Esophagus squamous epithelium (tissue), 4 donors: Measurements from ENCODE around the gene EEIG1.

Source experiments
- POLR2A ChIP-seq, 4 donors: fragments of 450-650 bp; IDR thresholded peaks; one replicate each; pipeline ENCODE4 v1.6.1; 2017; ENCODE audit warnings: antibody characterized with exemption in 4 of 4, mild to moderate bottlenecking in 4 of 4, moderate library complexity in 3 of 4
- TF ChIP-seq, protein P1 (sequence below), 6 experiments: fragments of 450-650 bp in 4 of 6; fragments of 200-600 bp in 2 of 6; sonication (generic) in 2 of 6; IDR thresholded peaks; one replicate each; pipeline ENCODE4 v1.5.1; 2016 to 2019; ENCODE audit warnings: antibody characterized with exemption in 6 of 6, mild to moderate bottlenecking in 4 of 6, moderate library complexity in 4 of 6

DNA sequence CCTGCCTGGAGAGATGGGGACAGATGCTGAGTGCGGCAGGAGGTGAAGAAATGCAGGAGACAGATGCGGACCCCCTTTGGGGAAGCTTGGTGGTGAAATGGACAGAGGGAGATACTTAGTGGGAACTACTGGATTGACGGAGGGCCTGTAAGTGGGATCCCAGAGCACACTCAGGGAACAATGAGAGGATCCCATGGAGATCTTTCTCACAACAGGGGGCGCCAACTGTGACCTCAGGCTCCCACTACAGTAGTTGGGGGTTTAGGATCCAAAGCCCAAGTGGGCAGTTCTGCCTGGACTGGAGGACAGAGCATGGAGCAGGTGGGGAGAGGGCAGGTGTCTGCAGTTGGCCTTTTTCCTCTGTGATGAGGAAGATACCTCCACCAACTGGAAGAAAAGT is 46.5 kb downstream of the EEIG1 start:
- TF ChIP-seq, protein P1, sequence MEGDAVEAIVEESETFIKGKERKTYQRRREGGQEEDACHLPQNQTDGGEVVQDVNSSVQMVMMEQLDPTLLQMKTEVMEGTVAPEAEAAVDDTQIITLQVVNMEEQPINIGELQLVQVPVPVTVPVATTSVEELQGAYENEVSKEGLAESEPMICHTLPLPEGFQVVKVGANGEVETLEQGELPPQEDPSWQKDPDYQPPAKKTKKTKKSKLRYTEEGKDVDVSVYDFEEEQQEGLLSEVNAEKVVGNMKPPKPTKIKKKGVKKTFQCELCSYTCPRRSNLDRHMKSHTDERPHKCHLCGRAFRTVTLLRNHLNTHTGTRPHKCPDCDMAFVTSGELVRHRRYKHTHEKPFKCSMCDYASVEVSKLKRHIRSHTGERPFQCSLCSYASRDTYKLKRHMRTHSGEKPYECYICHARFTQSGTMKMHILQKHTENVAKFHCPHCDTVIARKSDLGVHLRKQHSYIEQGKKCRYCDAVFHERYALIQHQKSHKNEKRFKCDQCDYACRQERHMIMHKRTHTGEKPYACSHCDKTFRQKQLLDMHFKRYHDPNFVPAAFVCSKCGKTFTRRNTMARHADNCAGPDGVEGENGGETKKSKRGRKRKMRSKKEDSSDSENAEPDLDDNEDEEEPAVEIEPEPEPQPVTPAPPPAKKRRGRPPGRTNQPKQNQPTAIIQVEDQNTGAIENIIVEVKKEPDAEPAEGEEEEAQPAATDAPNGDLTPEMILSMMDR (IDR thresholded peaks at IDR 0.05), result no peak
- no peak for TF ChIP-seq POLR2A (IDR thresholded peaks at IDR 0.05)
